ENCODE measurements around the gene MCM5.
"Not testable (repeated sequence)": the region's sequence is repeated elsewhere in the genome, so short reads cannot be mapped to it uniquely, and the experiment has no call there.

MCM5 gene

GRCh38 chr22:35399678-35400500 lies at the start of gene MCM5:
Gene MCM5 (plus strand): TSS chr22:35400140. CDS start chr22:35400439, 299 bp downstream.
- DNase-seq: peak; percentile 97

- peak; percentile 81 for DNase-seq
Measured at GRCh38 chr22:35350539-35351503, 49.1 kb upstream of the MCM5 start.

GRCh38 chr22:35352214-35353111 lies 47.5 kb upstream of the MCM5 start:
- DNase-seq: peak; percentile 27

GRCh38 chr22:35353318-35353717 lies 46.6 kb upstream of the MCM5 start:
- no peak for DNase-seq

- DNase-seq: no peak
Measured at GRCh38 chr22:35354068-35354467, 45.9 kb upstream of the MCM5 start.

GRCh38 chr22:35357883-35358621 lies 41.9 kb upstream of the MCM5 start:
- DNase-seq: no peak

GRCh38 chr22:35359380-35360065 lies 40.4 kb upstream of the MCM5 start:
- DNase-seq: no peak

- DNase-seq: no peak
Measured at GRCh38 chr22:35361001-35361558, 38.9 kb upstream of the MCM5 start.

GRCh38 chr22:35363566-35364086 lies 36.3 kb upstream of the MCM5 start:
- no peak for DNase-seq

- not testable (repeated sequence) for DNase-seq
Measured at GRCh38 chr22:35364230-35364629, 35.7 kb upstream of the MCM5 start.

- no peak for DNase-seq
Measured at GRCh38 chr22:35367331-35367886, 32.5 kb upstream of the MCM5 start.

GRCh38 chr22:35368386-35368785 lies 31.6 kb upstream of the MCM5 start:
- DNase-seq: no peak

GRCh38 chr22:35369996-35370395 lies 29.9 kb upstream of the MCM5 start:
- DNase-seq: no peak

- DNase-seq: no peak
Measured at GRCh38 chr22:35373781-35374180, 26.2 kb upstream of the MCM5 start.

- no peak for DNase-seq
Measured at GRCh38 chr22:35375031-35375430, 24.9 kb upstream of the MCM5 start.

GRCh38 chr22:35375526-35375925 lies 24.4 kb upstream of the MCM5 start:
- DNase-seq: no peak

GRCh38 chr22:35376728-35377472 lies 23.0 kb upstream of the MCM5 start:
- DNase-seq: peak; percentile 29

GRCh38 chr22:35377735-35378134 lies 22.2 kb upstream of the MCM5 start:
- no peak for DNase-seq

- DNase-seq: no peak
Measured at GRCh38 chr22:35378621-35379020, 21.3 kb upstream of the MCM5 start.
